GM12878 (cell line): ENCODE measurements around the gene DESI2. TPM values are rescaled to one million over a fixed set of nuclear protein-coding genes. Genes with fewer than 3 reads are reported as not detected.

Source experiments
- ATAC-seq: fragments of 200-7000 bp; cut with Tn5 transposase; 3 replicates; pipeline ENCODE4 v1.9.1; 2020; ENCODE audit warnings: mild to moderate bottlenecking, moderate library complexity
- BruUV-seq: library from RNA; stranded (reverse); fragments of 400-500 nt; replicated peaks from 2 replicates; lab custom pipeline; 2021; lab: Mats Ljungman, UMichigan
- CTCF ChIA-PET: fragments of 300-600 bp; sonication (Branson Sonifier 250); formaldehyde crosslinking; extraction: SDS; loops from one replicate; lab custom pipeline; 2021; ENCODE audit warnings: inconsistent platforms; lab: Yijun Ruan, JAX
- POLR2A ChIA-PET: fragments of 350-600 bp; formaldehyde crosslinking; extraction: SDS; loops from one replicate; lab custom pipeline; 2021; ENCODE audit warnings: inconsistent platforms; lab: Charles Lee
- RAD21 ChIA-PET: fragments of 300-600 bp; sonication (Branson Sonifier 250); formaldehyde crosslinking; loops from one replicate; lab custom pipeline; 2023; ENCODE audit warnings: antibody characterized with exemption; ENCODE audit not compliant: unreplicated experiment; lab: Charles Lee
- SMC1A ChIA-PET: fragments of 300-600 bp; sonication (Branson Sonifier 250); formaldehyde crosslinking; loops from one replicate; lab custom pipeline; 2023; ENCODE audit not compliant: unreplicated experiment, uncharacterized antibody; lab: Charles Lee
- DNase-seq: peaks from one replicate; pipeline ENCODE4 v3.0.0-alpha.2; 2011; ENCODE audit warnings: low read depth, low spot score
- FAIRE-seq: peaks from 3 replicates; lab custom pipeline; 2011; peaks lifted over from hg19 to GRCh38; lab: Jason Lieb, UNC
- H2AFZ ChIP-seq: 2 replicates; pipeline ENCODE4 v1.6.0; 2011; ENCODE audit warnings: low read depth, low read length, control low read depth; ENCODE audit not compliant: control insufficient read depth
- H3K27ac ChIP-seq: 2 replicates; pipeline ENCODE4 v1.5.1; 2011; ENCODE audit warnings: control low read depth; ENCODE audit not compliant: control insufficient read depth, insufficient read depth
- H3K27me3 ChIP-seq, 2 experiments: replicated peaks in 1 of 2; 2 replicates each; pipeline versions ENCODE4 v1.6.0 to v1.6.1; 2011; ENCODE audit warnings: low read length in 1 of 2; ENCODE audit not compliant: control insufficient read depth in 2 of 2, insufficient read depth in 2 of 2
- H3K36me3 ChIP-seq, 2 experiments: 2 replicates each; pipeline ENCODE4 v1.5.1; 2011; ENCODE audit warnings: low read length in 1 of 2; ENCODE audit not compliant: control insufficient read depth in 2 of 2, insufficient read depth in 2 of 2
- H3K4me1 ChIP-seq: 2 replicates; pipeline ENCODE4 v1.6.1; 2011; ENCODE audit warnings: mild to moderate bottlenecking, low read length, moderate library complexity, mixed read lengths; ENCODE audit not compliant: control insufficient read depth, insufficient read depth
- H3K4me2 ChIP-seq: 2 replicates; pipeline ENCODE4 v1.6.0; 2011; ENCODE audit warnings: control low read depth; ENCODE audit not compliant: control insufficient read depth, insufficient read depth
- H3K4me3 ChIP-seq: fragments of 200-600 bp; sonication (generic); 2 replicates; pipeline ENCODE4 v1.5.1; 2016
- H3K79me2 ChIP-seq: 2 replicates; pipeline ENCODE4 v1.6.0; 2011; ENCODE audit warnings: low read length; ENCODE audit not compliant: control insufficient read depth, insufficient read depth
- H3K9ac ChIP-seq: 2 replicates; pipeline ENCODE4 v1.8.0; 2011; ENCODE audit warnings: low read length, control low read depth, mixed read lengths; ENCODE audit not compliant: control insufficient read depth, insufficient read depth
- H3K9me3 ChIP-seq: replicated peaks from 3 replicates; pipeline ENCODE4 v1.5.1; 2011; ENCODE audit warnings: mild to moderate bottlenecking, low read length; ENCODE audit not compliant: control insufficient read depth, insufficient read depth
- H4K20me1 ChIP-seq: 2 replicates; pipeline ENCODE4 v1.6.0; 2011; ENCODE audit not compliant: control insufficient read depth, insufficient read depth
- CBFB ChIP-seq: IDR thresholded peaks from 2 replicates; pipeline ENCODE4 v1.6.1; 2016; ENCODE audit warnings: antibody characterized with exemption, low read depth
- EP300 ChIP-seq, 2 experiments: fragments of 150-350 bp in 1 of 2; IDR thresholded peaks; 2 replicates each; pipeline ENCODE4 v1.6.1; 2011 to 2012; ENCODE audit warnings: low read depth in 2 of 2, low read length in 2 of 2, borderline replicate concordance in 1 of 2, improper control_type of control experiment in 1 of 2, inconsistent platforms in 1 of 2; ENCODE audit not compliant: control insufficient read depth in 1 of 2
- YY1 ChIP-seq: IDR thresholded peaks from 2 replicates; pipeline ENCODE4 v1.6.1; 2011; ENCODE audit warnings: low read depth, mild to moderate bottlenecking, low read length
- WGBS: methylation state at CpG from one replicate; pipeline ENCODE4 v1.1.6; 2016; ENCODE audit warnings: low lambda C conversion rate; ENCODE audit not compliant: insufficient replicate concordance, insufficient coverage; ENCODE audit errors: missing lambda C conversion rate; 5-methylcytosine and 5-hydroxymethylcytosine counted together
- in situ Hi-C: fragments of 300-500 bp; cut with MboI; formaldehyde crosslinking; loops from 9 replicates; pipeline ENCODE4 v1.14.3; 2018; ENCODE audit warnings: mixed read lengths
- intact Hi-C: fragments of 100-400 bp; cut with micrococcal nuclease; formaldehyde crosslinking; loops from one replicate; pipeline ENCODE4 v1.14.2; 2022; ENCODE audit not compliant: unreplicated experiment
- polyA plus RNA-seq, 11 experiments: library from polyadenylated mRNA; depleted of rRNA in 4 of 11; unstranded in 6 of 11; stranded (reverse) in 5 of 11; fragments of >200 nt; fragmentation: Nextera tagmentation in 4 of 11; fragmentation: Illumina TruSeq in 1 of 11; extraction: Ambion mirVana in 4 of 11; extraction: Trizol in 1 of 11; gene quantifications; 1 replicate in 1 of 11; 2 replicates in 10 of 11; pipeline versions ENCODE4 v1.2.1 to v1.2.3, GENCODE V29; 2011 to 2016; ENCODE audit warnings: inconsistent platforms in 2 of 11, missing spikeins in 2 of 11, low read depth in 1 of 11
- total RNA-seq, 4 experiments: library from RNA; depleted of rRNA in 3 of 4; stranded (reverse); fragments of >200 nt in 3 of 4; fragmentation: Illumina TruSeq in 1 of 4; extraction: Trizol in 1 of 4; gene quantifications; 2 replicates each; pipeline versions ENCODE4 v1.2.1 to v1.2.3, GENCODE V29; 2013 to 2021
- TF ChIP-seq, protein P1 (sequence below): fragments of 450-650 bp; IDR thresholded peaks from 2 replicates; pipeline ENCODE4 v1.6.1; 2017; ENCODE audit warnings: antibody characterized with exemption, mild to moderate bottlenecking, moderate library complexity
- TF ChIP-seq, protein P2 (sequence below): fragments of 450-650 bp; IDR thresholded peaks from 2 replicates; pipeline ENCODE4 v1.6.1; 2014; ENCODE audit warnings: mild to moderate bottlenecking

DESI2 gene
- total and polyA plus RNA-seq, 10 of the 15 experiments (the other 5 are each of a cell fraction or from before 2014, with no cell fraction given) = 6.2 to 21.5 (median 17.3) TPM

DNA sequence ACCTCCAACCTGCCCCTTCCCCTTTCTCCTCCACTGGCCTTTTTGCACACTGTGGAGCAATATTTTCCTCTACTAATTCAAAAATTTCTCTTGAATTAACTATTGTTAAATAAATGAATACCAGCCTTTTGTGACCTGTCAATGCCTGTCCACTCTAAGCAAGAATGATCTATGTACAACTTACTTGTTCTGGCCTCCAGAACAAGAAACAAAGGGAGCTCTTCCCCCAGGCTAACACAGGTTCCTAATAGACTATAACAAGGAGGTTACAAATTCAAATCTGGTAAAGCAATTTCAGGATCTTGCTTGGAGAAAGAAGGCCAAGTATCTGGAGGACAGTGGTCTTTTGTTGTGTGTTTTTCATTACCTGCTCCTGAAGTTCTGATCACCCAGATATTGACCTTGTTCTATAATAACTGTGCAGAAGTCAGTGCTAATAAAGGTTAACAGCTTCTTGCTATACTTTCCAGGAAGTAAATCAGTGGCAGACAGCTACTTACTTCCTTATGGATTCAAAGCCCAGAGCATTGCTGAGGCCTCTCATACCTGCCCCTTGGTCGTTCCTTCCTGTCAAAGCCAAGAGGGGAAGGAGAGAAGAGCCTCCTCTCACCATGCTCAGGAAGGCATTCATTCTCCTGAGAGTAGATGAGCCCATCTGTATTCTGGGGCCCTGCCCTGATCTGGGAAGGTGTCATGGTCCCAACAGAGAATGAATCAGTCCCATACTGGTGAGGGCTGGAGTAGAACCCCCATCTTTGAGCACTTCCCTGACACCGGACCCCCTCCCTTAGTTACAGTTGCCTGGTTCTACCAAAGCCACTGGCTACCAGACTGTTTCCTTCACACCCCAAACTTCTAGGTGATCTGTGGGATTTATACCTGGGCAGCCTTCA lies 56.8 kb downstream of the DESI2 start (continued):
- TF ChIP-seq, protein P1, sequence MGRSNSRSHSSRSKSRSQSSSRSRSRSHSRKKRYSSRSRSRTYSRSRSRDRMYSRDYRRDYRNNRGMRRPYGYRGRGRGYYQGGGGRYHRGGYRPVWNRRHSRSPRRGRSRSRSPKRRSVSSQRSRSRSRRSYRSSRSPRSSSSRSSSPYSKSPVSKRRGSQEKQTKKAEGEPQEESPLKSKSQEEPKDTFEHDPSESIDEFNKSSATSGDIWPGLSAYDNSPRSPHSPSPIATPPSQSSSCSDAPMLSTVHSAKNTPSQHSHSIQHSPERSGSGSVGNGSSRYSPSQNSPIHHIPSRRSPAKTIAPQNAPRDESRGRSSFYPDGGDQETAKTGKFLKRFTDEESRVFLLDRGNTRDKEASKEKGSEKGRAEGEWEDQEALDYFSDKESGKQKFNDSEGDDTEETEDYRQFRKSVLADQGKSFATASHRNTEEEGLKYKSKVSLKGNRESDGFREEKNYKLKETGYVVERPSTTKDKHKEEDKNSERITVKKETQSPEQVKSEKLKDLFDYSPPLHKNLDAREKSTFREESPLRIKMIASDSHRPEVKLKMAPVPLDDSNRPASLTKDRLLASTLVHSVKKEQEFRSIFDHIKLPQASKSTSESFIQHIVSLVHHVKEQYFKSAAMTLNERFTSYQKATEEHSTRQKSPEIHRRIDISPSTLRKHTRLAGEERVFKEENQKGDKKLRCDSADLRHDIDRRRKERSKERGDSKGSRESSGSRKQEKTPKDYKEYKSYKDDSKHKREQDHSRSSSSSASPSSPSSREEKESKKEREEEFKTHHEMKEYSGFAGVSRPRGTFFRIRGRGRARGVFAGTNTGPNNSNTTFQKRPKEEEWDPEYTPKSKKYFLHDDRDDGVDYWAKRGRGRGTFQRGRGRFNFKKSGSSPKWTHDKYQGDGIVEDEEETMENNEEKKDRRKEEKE = no peak
- TF ChIP-seq, protein P2, sequence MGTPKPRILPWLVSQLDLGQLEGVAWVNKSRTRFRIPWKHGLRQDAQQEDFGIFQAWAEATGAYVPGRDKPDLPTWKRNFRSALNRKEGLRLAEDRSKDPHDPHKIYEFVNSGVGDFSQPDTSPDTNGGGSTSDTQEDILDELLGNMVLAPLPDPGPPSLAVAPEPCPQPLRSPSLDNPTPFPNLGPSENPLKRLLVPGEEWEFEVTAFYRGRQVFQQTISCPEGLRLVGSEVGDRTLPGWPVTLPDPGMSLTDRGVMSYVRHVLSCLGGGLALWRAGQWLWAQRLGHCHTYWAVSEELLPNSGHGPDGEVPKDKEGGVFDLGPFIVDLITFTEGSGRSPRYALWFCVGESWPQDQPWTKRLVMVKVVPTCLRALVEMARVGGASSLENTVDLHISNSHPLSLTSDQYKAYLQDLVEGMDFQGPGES = no peak
- TF ChIP-seq CBFB = no peak

DNA sequence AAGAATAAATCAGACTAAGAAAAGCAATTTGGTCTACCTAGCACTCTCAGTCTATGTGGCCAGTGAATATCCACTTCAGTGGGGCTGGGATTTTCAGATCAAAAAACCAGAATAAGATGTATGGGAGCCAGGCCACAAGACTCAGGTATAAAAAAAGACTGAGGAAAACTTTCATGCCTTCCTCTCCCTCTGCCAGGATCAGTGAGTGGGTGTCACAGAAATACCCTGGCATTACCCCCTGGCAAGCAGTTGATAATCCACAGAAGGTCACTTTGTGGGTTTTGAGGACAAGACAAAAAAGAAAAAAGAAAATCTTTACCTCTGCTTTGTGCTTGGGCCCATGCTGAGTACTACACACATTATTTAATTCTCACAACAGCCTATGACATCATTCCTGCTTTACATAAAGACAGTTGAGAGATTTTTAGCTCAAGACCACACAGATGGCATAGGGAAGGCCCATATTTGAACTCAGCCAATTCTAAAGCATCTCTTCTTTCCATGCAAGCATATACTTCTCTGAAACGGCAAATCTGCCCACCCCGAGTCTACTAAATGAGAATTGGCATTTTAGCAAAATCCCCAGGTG lies 57.6 kb downstream of the DESI2 start:
- WGBS = 0% methylated on average over 2 of the region's 2 CpGs
- Histone ChIP-seq H4K20me1 (no peaks in the 10 kb centered on the region), H3K4me3 (no peak overlapping the region), H3K79me2 (no peaks in the 10 kb centered on the region), H3K9me3 (no peaks in the 10 kb centered on the region), H3K27me3 (no peaks in the 10 kb centered on the region; a peak in 2 of 4 replicates), H3K36me3 (no peaks in the 10 kb centered on the region), H3K4me1 (no peaks in the 10 kb centered on the region), H2AFZ (no peak overlapping the region), H3K9ac (no peak overlapping the region), H3K4me2 (no peak overlapping the region), H3K27ac (no peak overlapping the region)
- no peak for DNase-seq
- ChIA-PET CTCF (no interaction called here), RAD21 (no interaction called here), SMC1A (no interaction called here), POLR2A (no interaction called here)
- ATAC-seq = no peak
- TF ChIP-seq EP300 (IDR thresholded peaks at IDR 0.05; ENCODE audit: borderline replicate concordance in 1 of 2, control insufficient read depth in 1 of 2, low read depth in 2 of 2, low read length in 2 of 2) (no peak), YY1 (no peak)
- in situ Hi-C loops (no loop called here), intact Hi-C loops (no loop called here)
- no TSS peak for BruUV-seq
- FAIRE-seq = no peak
